ENCODE data around the gene LRRN2.
"Not testable (repeated sequence)": the region's sequence is repeated elsewhere in the genome, so short reads cannot be mapped to it uniquely, and the experiment has no call there.

LRRN2 gene

DNA sequence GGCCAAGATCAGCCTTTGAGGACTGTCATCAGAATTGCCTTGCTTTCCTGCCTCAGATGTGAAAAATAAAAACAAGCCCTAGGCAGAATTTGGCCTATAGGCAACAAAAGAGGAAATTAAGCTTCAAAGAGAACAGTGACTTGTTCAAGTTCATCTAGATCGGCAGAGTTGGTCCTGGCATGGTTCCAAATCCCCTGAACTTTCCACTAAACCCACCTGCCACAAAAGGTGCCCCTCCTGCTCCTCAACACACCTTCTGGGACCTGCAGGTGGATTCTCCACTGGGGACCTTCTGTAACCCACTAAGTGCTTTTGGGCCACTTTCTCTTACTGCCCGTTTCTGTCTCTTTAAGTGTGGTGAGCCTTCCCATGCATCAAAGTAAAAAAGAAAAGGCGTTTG, 42.5 kb upstream of the LRRN2 start:
- no peak overlapping the region for H3K4me2 ChIP-seq (ENCODE audit: low read length)
- peaks cover 7% of the 10 kb centered on the region for H3K4me1 ChIP-seq (ENCODE audit: insufficient read depth, low read length, severe bottlenecking)
- no peak overlapping the region for H2AFZ ChIP-seq (ENCODE audit: low read length)

DNA sequence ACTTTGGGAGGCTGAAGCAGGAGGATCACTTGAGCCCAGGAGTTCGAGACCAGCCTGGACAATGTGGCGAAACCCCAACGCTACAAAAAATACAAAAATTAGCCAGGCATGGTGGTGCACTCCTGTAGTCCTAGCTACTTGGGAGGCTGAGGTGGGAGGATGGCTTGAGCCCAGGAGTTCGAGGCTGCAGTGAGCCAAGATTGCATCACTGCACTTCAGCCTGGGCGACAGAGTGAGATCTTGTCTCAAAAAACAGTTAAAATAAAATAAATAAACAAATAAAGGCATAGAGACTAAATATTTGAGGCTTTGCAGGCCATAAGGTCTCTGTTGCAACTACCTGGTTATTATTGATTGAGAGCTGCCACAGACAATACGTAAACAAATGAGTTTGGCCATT, 41.9 kb upstream of the LRRN2 start:
- H3K4me2 ChIP-seq (ENCODE audit: low read length); H2AFZ ChIP-seq (ENCODE audit: low read length); H3F3A ChIP-seq (ENCODE audit: insufficient read depth, low read length); H3K27me3 ChIP-seq (ENCODE audit: insufficient read depth, low read length); H4K20me1 ChIP-seq (ENCODE audit: insufficient read depth, low read length); H3K79me2 ChIP-seq (ENCODE audit: insufficient read depth, low read length); H3K27ac ChIP-seq (ENCODE audit: low read depth, low read length, poor library complexity, severe bottlenecking); H3K9ac ChIP-seq (ENCODE audit: low read length); H3K9me3 ChIP-seq (ENCODE audit: low read length); H3K36me3 ChIP-seq (ENCODE audit: insufficient read depth, low read length); H3K9me2 ChIP-seq (ENCODE audit: low read depth, low read length); H3K4me3 ChIP-seq (ENCODE audit: low read depth, low read length, poor library complexity, severe bottlenecking); H3K4me1 ChIP-seq (ENCODE audit: insufficient read depth, low read length, severe bottlenecking): not testable (repeated sequence)

More for the DNA sequence above, 42.5 kb upstream of the LRRN2 start:
- Histone ChIP-seq H3K9me3 (ENCODE audit: low read length) (no peaks in the 10 kb centered on the region), H3K79me2 (ENCODE audit: insufficient read depth, low read length) (no peaks in the 10 kb centered on the region), H3K27me3 (ENCODE audit: insufficient read depth, low read length) (no peaks in the 10 kb centered on the region), H3K9me2 (ENCODE audit: low read depth, low read length) (no peaks in the 10 kb centered on the region), H3K4me3 (ENCODE audit: low read depth, low read length, poor library complexity, severe bottlenecking) (no peak overlapping the region), H3K36me3 (ENCODE audit: insufficient read depth, low read length) (no peaks in the 10 kb centered on the region), H3K27ac (ENCODE audit: low read depth, low read length, poor library complexity, severe bottlenecking) (no peak overlapping the region), H3F3A (ENCODE audit: insufficient read depth, low read length) (no peaks in the 10 kb centered on the region), H3K9ac (ENCODE audit: low read length) (no peak overlapping the region), H4K20me1 (ENCODE audit: insufficient read depth, low read length) (no peaks in the 10 kb centered on the region)
- TF ChIP-seq, protein P1, sequence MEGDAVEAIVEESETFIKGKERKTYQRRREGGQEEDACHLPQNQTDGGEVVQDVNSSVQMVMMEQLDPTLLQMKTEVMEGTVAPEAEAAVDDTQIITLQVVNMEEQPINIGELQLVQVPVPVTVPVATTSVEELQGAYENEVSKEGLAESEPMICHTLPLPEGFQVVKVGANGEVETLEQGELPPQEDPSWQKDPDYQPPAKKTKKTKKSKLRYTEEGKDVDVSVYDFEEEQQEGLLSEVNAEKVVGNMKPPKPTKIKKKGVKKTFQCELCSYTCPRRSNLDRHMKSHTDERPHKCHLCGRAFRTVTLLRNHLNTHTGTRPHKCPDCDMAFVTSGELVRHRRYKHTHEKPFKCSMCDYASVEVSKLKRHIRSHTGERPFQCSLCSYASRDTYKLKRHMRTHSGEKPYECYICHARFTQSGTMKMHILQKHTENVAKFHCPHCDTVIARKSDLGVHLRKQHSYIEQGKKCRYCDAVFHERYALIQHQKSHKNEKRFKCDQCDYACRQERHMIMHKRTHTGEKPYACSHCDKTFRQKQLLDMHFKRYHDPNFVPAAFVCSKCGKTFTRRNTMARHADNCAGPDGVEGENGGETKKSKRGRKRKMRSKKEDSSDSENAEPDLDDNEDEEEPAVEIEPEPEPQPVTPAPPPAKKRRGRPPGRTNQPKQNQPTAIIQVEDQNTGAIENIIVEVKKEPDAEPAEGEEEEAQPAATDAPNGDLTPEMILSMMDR (IDR thresholded peaks at IDR 0.05; ENCODE audit: low read length), result no peak
- TF ChIP-seq EZH2 (IDR thresholded peaks at IDR 0.05; ENCODE audit: borderline replicate concordance, low read length), result no peak

DNA sequence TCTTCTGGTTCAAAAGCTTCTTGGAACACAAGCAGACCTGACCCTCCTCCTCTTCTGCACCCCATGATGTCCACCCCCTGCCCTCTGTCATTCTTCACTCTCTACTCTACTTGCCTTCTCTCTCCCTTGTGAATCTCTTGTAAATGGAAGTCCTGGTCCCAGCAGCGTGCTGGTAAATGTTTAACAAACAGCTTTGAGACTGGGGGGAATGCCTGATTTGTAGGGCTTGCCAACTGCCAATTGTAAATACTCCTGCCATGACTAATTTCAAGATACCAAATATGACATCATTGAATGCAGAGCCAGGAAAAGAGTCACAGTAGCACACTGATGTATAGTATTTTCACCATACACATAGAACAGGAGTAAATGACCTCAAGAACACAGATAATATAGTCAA, 40.9 kb upstream of the LRRN2 start:
- H3K36me3 ChIP-seq (ENCODE audit: insufficient read depth, low read length), result no peaks in the 10 kb centered on the region
- no peak overlapping the region for H3K27ac ChIP-seq (ENCODE audit: low read depth, low read length, poor library complexity, severe bottlenecking)
- no peaks in the 10 kb centered on the region for H3K79me2 ChIP-seq (ENCODE audit: insufficient read depth, low read length)
- no peaks in the 10 kb centered on the region for H3K27me3 ChIP-seq (ENCODE audit: insufficient read depth, low read length)
- H3F3A ChIP-seq (ENCODE audit: insufficient read depth, low read length), result no peaks in the 10 kb centered on the region
- no peak overlapping the region for H2AFZ ChIP-seq (ENCODE audit: low read length)
- H3K4me3 ChIP-seq (ENCODE audit: low read depth, low read length, poor library complexity, severe bottlenecking), result no peak overlapping the region
- H3K9ac ChIP-seq (ENCODE audit: low read length), result no peak overlapping the region
- no peaks in the 10 kb centered on the region for H4K20me1 ChIP-seq (ENCODE audit: insufficient read depth, low read length)
- H3K9me3 ChIP-seq (ENCODE audit: low read length), result no peaks in the 10 kb centered on the region
- peaks cover 7% of the 10 kb centered on the region for H3K4me1 ChIP-seq (ENCODE audit: insufficient read depth, low read length, severe bottlenecking)
- TF ChIP-seq, protein P1 (IDR thresholded peaks at IDR 0.05; ENCODE audit: low read length), result no peak
- TF ChIP-seq EZH2 (IDR thresholded peaks at IDR 0.05; ENCODE audit: borderline replicate concordance, low read length), result no peak
- H3K4me2 ChIP-seq (ENCODE audit: low read length), result no peak overlapping the region
- no peaks in the 10 kb centered on the region for H3K9me2 ChIP-seq (ENCODE audit: low read depth, low read length)

DNA sequence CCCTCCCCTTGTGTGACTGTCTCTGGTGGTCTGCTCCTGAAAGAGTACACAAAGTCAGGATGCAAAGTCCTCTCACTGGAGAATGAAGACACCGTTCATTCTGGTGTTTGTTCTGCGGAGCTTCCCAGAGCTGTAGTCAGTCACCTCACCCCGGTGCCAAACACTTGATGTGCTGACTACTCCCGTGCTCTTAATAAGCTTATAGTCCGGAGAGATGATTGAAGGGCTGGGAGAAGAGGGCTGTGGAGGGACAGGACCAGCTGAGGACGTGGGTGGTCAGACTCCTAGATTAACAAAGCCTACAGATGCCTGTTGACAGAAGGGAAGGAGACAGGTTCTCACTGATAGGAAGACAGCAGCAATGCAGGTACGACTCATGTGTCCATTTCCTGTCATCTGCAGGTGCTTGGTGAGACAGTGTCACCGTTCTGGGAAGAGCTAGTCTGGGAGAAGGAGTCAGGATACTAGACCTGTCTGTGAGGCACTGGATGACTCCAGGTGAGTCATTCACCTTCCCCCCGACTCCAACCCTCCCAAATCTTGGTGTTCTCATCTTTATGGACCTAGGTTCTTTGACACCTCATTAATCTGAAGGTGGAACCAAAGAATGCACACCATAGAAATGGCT, 40.4 kb upstream of the LRRN2 start:
- Histone ChIP-seq H3K27ac (ENCODE audit: low read depth, low read length, poor library complexity, severe bottlenecking) (no peak overlapping the region), H3K27me3 (ENCODE audit: insufficient read depth, low read length) (no peaks in the 10 kb centered on the region), H3K4me2 (ENCODE audit: low read length) (no peak overlapping the region), H2AFZ (ENCODE audit: low read length) (no peak overlapping the region), H3K9me3 (ENCODE audit: low read length) (no peaks in the 10 kb centered on the region), H3K9me2 (ENCODE audit: low read depth, low read length) (no peaks in the 10 kb centered on the region), H3K4me1 (ENCODE audit: insufficient read depth, low read length, severe bottlenecking) (peaks cover 7% of the 10 kb centered on the region), H3K36me3 (ENCODE audit: insufficient read depth, low read length) (no peaks in the 10 kb centered on the region), H3K79me2 (ENCODE audit: insufficient read depth, low read length) (no peaks in the 10 kb centered on the region), H3K9ac (ENCODE audit: low read length) (no peak overlapping the region), H3K4me3 (ENCODE audit: low read depth, low read length, poor library complexity, severe bottlenecking) (no peak overlapping the region), H4K20me1 (ENCODE audit: insufficient read depth, low read length) (no peaks in the 10 kb centered on the region), H3F3A (ENCODE audit: insufficient read depth, low read length) (no peaks in the 10 kb centered on the region)
- TF ChIP-seq, protein P1 (IDR thresholded peaks at IDR 0.05; ENCODE audit: low read length), result no peak
- no peak for TF ChIP-seq EZH2 (IDR thresholded peaks at IDR 0.05; ENCODE audit: borderline replicate concordance, low read length)
